GM18511 (cell line): Measurements from ENCODE around the gene GNG14.
"Not testable (repeated sequence)": the region's sequence is repeated elsewhere in the genome, so short reads cannot be mapped to it uniquely, and the experiment has no call there.

Experiments used
- ATAC-seq: cut with Tn5 transposase; IDR thresholded peaks from one replicate; pipeline ENCODE4 v1.9.1; 2021; ENCODE audit warnings: mild to moderate bottlenecking, moderate library complexity; ENCODE audit not compliant: unreplicated experiment

Gene GNG14

DNA sequence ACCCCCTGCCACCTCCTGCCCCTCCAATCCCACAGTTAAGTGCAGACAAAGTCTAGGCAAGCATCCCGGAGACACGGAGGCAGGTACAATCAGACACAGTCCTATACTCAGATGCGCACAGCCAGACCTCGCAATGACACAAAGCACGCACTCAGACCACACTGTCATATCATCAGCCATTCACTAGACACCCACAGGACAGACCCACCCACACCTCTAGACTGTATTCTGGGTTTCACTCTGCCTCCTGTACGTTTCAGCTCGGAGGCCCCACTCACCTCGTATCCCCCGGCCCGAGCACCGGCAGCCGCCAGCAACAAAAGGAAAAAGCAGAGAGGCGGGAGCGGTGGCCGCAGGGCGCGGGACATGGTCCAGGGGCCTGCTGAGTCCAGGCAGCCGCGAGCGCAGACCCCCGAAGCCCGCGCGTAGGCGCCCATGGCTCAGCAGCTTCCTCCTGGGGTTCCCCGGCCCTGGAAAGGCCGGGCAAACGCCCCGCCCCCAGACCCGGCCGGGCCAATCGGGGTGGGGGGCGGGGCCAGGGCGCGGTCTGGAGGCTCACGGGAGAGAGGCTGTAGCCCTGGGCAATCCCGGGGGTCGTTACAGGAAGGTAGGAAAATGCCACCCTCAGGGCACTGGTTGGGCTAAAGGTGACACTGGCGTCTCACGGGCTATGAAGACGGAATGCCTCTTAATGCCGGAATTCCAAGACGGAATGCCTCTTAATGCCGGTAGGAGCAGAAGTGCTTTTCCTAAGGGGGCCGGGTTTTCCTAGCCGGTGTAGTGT is 21.3 kb upstream of the GNG14 start, which contains the start of the genes MAN2B1 and WDR83:
Gene MAN2B1 (minus strand): TSS at position 478 of the 784 bp plus-strand sequence. CDS start 41 bp downstream, at position 437.
Gene WDR83 (plus strand): TSS at position 543 of the 784 bp plus-strand sequence. CDS start 2,984 bp downstream, outside the sequence.
- ATAC-seq: peak; percentile 51

DNA sequence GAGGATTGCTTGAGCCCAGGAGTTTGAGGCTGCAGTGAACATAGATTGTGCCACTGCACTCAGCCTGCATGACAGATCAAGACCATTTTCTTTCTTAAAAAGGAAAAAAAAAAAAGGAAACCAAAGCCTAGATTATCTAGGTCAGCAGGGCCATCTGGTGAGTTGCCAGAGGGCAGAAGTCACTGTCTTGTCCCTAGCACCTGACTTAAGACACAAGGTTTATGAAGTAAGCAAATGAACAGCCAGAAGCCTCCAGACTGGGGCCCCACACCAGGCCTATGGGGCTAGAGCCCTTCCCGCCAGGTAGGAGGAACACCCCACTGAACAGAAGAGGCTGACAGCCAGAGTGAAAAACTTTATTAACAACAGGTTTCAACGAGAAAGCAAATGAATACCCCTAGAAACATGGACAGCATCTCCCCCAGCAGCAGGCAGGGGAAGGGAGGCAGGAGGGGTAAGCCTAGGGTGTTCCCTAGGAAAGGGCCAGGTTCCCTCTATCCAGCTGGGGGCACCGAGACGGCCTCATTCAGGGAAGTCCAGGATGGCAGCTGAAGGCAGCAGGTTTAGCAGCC is 20.0 kb upstream of the GNG14 start:
- no peak for ATAC-seq

DNA sequence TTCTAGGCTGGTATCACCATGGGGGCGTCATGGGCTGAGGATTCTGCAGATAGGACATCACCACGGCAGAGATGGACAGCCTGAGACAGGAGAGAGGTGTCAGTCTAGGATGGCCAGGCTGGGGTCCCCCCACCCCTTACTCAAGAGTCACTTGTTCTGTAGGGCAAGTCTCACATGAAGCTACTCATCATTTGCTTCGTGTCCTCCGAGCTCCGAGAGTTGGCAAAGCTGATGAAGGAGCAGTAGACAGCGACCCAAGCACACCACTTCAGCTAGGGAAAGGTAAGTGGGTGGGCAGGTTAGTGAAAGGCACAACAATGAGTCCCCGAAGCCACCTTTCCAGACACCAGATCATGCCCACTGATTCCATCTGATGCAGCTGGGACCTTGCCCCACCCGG is 19.5 kb upstream of the GNG14 start:
- no peak for ATAC-seq

DNA sequence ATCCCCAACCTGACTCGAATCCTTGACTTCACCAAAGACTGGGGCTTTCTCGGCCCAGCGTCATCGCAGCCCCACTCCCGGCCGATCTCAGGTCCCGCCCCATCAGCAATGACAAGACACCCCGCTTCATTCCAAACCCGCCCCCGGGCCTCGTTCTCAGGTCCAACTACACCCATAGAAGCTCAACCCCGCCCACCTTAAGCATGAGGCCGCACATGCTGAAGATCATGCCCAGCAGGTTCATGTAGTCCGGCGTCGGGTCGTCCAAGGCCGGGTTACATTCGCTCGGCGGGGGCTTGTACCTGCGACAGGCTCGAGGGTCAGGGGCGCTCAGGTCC is 18.9 kb upstream of the GNG14 start:
- ATAC-seq: no peak

DNA sequence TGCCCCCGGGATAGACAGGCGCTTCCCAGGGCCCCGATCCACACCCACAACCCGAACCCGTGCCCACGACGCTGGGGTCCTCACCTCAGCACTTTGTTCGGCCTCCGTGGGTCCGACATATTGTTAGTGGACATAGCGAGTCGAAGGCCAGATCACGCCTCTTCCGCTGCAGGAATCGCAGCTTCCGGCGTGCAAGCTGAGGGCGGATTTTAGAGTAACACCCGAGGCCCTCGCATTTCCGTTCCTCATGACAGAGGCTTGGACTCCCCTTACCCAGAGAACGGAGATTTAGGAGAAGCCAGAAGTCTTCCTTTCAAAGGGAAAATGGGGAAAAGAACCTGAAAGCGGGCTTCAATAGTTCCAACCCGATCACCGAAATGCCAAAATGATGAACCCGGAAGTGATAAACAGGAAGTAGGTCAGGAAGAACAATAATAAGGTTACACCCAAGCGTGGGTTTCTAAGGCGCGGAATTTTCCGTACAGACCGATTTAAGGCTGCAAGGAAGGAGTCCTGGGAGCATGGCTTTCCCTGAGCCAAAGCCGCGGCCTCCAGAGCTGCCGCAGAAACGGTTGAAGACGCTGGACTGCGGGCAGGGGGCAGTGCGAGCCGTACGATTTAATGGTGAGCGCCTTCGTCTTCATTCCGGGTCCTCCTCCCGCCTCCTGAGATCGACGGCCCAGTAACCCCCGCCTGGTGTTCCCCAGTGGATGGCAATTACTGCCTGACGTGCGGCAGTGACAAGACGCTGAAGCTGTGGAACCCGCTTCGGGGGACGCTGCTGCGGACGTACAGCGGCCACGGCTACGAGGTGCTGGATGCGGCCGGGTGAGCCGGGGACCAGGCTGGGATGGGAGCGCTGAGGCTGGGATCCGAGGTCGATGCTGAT is 18.3 kb upstream of the GNG14 start:
- no peak for ATAC-seq

DNA sequence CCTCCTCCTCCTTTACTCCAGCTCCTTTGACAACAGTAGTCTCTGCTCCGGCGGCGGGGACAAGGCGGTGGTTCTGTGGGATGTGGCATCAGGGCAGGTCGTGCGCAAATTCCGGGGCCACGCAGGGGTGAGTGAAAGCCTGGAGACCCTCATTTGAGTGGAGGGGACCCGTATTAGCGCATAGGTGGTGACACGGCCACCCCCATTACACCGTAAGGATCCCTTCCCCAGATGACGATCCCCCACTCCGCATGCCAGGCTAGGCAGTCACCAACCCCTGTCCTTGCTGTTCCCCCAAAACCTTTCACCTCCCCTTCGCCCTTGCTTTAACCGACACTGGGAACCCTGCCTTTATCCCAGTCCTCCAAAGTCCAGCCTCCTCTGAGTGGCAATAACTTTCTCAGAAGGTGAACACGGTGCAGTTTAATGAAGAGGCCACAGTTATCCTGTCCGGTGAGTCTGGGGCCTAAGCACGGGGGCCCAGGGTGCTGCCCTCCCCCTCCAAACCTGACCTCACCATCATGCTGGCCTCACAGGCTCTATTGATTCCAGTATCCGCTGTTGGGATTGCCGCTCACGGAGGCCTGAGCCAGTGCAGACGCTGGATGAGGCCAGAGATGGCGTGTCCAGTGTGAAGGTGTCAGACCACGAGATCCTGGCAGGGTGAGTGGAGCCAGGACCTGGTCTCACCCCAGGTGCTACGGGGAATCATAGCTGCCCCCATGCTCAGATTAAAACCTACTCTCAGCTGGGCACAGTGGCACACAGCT is 17.5 kb upstream of the GNG14 start:
- no peak for ATAC-seq

DNA sequence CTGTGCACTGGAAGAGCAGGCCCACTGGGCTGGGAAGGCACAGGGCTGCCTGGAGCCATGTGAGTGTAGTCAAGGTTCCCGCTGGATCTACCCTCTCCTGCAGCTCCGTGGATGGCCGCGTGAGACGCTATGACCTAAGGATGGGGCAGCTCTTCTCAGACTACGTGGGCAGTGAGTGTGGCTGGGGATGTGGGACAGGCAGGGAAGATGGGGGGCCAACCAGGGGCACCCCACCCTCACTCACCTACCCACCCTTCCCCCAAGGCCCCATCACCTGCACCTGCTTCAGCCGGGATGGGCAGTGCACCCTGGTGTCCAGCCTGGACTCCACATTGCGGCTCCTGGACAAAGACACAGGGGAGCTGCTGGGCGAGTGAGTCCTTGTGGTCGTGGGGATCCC is 15.1 kb upstream of the GNG14 start:
- no peak for ATAC-seq

DNA sequence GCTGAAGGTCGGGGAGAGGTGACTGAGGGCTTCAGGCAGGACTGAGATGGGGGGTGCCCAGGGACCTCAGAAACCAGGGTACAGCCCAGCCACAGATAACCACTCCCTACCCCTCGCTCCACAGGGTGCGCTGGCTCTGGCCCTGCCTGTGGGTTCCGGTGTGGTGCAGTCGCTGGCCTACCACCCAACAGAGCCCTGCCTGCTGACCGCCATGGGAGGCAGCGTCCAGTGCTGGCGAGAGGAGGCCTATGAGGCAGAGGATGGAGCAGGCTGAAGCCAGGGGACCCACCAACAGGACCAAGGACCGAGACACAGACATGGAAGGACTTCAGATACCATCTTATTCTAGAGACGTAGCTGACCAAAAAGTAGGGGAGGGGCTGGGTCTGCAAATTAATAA is 12.4 kb upstream of the GNG14 start:
- no peak for ATAC-seq

DNA sequence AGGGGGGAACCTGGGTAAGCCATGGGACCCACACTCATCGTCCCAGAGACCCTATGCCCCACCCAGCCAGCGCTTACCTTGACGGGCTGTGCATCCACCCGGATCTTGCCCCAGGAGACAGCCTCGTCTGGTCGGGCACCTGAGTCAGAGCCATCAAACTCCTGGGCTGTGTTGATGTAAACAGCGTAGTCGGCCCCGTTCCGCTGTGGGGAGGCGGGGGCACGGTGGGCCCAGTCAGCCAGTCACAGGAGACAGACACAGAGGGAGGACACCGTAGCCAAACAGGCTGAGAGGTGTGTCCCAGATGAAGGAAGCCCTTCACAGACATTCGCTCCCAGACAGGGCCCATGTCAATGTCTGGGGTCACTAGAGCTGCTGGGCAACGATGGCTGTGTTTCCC is 11.9 kb upstream of the GNG14 start:
- no peak for ATAC-seq

DNA sequence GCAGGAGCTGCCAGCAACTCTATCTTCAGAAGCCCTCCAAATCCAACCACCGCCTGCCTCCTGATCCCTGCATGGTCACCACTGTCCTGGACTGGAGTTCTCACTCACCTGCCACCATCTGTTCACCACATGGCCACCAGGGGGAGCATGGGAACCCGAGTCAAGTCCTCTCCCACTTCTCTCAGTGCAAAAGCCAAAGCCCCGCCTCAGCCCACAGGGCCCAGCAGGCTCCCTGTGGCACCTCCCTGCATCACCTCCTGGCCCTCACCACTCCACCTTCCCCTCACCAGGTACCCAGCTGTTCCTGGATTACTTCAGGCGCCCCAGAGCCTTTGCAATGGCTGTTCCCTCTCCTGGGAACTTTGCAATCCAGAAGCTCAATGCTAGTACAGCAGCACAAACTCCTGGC is 11.4 kb upstream of the GNG14 start:
- no peak for ATAC-seq

DNA sequence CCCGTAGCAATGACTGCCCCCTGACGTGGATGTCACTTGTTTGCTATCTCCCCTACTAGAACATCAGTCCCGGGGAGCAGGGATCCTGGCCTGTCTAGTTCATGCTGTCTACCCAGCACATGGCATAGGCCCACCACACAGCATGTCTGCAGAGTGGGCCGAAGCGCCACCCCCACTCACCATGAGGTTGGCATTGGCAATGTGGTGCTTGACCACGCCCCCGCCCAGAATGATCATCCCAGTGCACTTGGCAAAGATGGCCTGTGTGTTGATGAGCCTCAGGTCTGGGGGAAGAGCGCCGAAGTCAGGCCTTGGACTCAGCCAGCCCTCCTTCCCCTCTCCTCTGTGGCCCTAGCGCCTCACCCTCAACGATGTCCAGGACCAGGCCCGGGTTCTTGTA is 10.9 kb upstream of the GNG14 start:
- no peak for ATAC-seq

DNA sequence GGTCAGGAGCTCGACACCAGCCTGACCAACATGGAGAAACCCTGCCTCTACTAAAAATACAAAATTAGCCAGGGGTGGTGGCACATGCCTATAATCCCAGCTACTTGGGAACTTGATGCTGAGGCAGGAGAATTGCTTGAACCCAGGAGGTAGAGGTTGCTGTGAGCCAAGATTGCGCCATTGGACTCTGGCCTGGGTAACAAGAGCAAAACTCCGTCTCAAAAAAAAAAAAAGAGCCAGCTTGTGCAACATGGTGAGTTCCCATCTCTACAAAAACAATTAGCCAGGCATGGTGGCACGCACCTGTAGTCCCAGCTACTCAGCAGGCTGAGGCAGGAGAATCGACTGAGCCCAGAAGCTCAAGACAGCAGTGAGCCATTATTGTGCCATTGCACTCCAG is 9.8 kb upstream of the GNG14 start:
- not testable (repeated sequence) for ATAC-seq

DNA sequence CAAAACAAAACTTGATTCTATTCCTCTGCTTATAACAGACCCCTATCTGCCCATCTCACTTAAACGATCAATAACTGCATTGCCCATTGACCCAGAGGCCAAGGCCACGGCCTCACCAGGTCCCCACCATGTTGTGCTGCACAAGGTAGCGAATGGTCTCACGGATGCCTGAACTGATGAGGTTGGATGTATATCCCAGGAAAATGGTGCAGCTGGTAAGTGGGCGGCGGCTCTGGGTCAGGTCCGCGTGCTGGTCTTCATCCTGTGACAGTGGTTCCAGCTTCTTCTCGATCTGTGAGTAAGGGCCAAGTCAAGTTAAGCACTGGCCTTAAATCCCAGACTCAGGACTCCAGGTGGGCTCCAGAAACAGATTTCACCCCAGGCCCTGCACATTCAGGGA is 7.8 kb upstream of the GNG14 start:
- ATAC-seq: no peak

DNA sequence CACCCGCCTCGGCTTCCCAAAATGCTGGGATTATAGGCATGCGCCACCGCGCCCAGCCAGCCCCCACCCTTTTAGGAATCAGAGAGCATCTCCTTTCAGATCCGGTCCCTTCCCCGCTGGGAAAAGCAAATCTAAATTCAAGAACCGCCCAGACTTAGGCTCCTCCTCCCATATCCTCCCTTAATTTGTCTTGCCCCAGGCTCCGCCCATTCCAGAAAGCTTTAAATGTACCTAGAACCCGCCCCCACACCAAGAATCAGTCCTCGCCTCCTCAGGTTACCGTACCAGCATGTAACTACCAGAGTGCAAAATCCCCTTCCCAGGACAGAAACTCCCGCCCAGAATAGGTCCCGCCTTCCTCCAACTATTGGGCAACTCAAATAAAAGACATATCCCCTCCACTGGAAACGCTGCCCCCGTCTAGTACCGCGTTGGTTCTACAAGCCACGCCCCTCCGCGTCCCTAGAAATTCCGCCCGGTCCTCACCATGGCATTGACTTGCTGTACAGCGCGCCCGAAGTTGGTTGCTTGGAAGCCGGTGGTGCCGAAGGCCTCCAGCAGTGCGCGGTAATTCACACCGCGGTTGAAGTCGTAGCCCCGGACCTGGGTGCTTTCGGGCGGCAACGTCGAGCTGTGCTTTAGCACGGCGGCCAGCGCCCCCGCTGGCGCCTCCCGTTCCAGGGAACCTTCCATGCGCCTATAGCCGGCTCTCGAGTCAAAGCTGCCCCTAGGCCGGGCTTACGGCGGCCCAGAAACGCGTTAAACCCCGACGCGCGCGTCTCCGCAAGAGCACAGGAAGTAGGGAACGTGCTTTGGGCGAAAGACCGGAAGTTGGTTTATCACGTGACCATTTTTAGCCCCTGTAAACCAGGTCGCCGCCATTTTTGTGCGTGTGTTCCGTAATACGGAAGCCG is 6.5 kb upstream of the GNG14 start, which contains the start of gene DHPS:
Gene DHPS (minus strand): TSS at position 807 of the 914 bp plus-strand sequence. CDS start 114 bp downstream, at position 693.
- peak; percentile 69 for ATAC-seq

DNA sequence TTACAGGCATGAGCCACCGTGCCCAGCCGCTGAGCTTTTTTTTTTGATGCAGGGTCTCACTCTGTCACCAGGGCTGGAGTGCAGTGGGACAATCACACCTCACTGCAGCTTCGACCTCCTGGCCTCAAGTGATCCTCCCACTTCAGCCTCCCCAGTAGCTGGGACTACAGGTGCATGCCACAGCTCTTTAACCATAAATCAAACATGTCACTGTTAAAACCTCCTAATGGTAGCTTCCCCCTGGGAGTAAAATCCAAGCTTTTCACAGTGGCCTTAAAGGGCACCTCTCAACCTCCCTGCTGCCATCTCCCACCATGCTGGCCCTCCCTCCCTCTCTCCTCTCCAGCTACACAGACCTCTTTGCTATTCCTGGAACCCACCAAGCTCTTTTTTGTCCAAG is 2.0 kb upstream of the GNG14 start:
- no peak for ATAC-seq

DNA sequence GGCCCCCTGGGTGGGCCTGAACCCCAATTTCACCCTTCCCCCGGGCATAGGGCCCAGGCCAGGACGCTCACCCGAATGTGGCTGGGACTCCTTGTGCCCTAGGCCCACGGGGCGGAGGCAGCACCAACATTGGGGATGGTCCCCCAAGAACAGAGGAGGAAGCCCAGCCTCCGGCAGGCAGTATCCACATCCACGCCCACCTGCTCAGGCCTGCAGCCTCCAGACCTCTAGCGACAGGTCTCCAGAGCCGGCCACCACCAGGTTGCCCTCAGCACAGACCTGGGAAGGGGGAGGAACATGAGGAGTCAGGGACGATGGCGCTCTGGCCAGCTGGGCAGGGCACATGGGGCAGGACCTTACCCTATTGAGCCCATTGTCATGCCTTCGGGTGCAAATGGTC is 1.2 kb downstream of the GNG14 start:
- no peak for ATAC-seq

DNA sequence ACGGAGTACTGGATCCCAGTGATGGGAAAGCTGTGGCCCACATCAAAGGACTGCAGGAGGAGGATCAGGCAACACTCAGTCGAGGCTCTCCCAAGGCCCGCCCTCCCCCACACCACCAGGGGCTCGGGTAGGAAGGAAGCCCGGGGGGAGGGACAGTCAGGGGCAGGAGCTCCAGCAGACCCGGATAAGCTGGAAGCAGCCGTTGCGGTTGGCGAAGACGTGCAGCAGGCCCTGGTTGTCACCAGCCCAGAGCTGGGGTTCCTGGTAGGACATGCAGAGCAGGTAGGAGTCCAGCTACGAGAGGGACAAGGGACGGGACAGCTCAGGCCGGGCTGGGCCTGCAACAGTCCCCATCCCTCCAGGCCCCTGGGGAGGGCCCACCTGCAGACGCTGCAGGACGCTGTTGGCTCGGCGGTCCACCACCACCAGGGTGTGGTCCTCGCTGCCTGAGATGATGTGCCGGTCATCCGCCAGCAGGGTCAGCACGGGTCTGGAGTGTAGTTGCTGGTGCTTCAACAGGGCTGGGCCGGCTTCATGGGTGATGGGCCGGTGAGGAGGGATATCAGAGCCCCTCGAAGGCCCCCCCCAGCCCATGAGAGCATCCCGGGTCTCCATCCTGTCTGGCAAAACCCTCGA is 1.9 kb downstream of the GNG14 start:
- ATAC-seq: no peak

DNA sequence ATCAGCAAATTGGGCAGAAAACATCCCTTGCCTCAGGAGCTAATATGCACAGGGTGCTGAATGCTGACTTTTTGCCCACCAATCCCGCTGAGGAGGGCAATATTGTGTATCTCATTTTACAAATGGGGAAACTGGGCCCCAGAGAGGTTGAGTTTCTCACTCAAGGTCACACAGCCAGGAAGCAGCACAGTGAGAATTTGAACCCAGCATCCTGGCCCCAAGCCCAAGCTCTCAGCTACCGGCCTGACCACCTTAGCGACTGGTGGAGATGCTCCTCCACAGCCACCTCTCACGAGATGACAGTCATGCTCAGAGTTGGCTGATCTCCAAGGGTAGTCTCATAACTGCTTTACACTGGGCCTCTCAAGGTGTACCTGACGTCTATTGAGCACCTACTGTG is 5.2 kb downstream of the GNG14 start:
- no peak for ATAC-seq

DNA sequence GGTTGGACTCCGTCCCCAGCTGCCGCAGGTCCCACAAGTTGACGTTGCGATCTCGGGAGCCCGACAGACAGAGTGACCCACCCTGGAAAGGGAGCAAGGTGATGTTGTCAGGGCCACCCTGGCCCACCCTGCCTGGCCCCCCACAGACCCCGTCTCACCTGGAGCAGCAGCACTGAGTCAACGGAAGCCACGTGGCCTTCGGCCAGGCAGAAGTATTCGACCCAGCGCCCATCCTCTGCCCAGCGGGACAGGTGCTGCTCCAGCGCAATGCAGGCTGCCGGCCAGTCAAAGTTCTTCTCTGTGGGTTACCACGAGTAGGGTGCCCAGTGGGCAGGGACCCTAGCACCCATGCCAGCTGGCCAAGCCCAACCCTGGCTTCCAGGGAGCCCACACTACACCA is 6.8 kb downstream of the GNG14 start:
- no peak for ATAC-seq
